SU-DHL-6 (cell line): ENCODE data around the gene KCTD4.

Experiments
- EZH2phosphoT487 ChIP-seq: fragments of 200-600 bp; sonication (generic), shearing (Covaris generic); conservative IDR thresholded peaks from 2 replicates; pipeline ENCODE4 v1.6.1; 2018; ENCODE audit warnings: mild to moderate bottlenecking, antibody characterized with exemption, low read length, moderate library complexity, mixed read lengths
- TF ChIP-seq, protein P1 (sequence below): fragments of 200-600 bp; sonication (generic); IDR thresholded peaks from one replicate; pipeline ENCODE4 v1.5.1; 2017; ENCODE audit warnings: antibody characterized with exemption, mild to moderate bottlenecking, low read length, moderate library complexity; ENCODE audit not compliant: insufficient read depth, poor library complexity, severe bottlenecking

DNA sequence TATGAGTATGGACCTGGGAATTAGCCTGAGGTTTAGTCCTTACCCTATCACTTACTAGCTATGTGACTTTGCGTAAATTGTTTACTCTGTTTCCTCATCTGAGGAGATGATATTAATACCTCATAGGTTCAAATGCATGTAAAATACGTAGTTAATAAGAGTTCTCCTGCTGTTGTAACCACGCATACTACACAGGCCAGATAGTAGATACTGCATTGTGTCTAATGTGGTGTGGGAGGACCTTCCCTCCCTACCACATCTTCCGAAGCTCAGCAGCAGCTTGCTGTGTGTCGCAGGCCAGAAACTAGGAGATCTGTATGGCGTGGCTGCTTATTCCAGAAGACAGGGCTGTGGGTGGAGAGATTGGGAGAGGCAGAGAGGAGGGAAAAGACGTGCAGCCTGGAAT, 57.5 kb downstream of the KCTD4 start:
- TF ChIP-seq, protein P1, sequence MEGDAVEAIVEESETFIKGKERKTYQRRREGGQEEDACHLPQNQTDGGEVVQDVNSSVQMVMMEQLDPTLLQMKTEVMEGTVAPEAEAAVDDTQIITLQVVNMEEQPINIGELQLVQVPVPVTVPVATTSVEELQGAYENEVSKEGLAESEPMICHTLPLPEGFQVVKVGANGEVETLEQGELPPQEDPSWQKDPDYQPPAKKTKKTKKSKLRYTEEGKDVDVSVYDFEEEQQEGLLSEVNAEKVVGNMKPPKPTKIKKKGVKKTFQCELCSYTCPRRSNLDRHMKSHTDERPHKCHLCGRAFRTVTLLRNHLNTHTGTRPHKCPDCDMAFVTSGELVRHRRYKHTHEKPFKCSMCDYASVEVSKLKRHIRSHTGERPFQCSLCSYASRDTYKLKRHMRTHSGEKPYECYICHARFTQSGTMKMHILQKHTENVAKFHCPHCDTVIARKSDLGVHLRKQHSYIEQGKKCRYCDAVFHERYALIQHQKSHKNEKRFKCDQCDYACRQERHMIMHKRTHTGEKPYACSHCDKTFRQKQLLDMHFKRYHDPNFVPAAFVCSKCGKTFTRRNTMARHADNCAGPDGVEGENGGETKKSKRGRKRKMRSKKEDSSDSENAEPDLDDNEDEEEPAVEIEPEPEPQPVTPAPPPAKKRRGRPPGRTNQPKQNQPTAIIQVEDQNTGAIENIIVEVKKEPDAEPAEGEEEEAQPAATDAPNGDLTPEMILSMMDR, result no peak
- no peak for TF ChIP-seq EZH2phosphoT487
